OCI-M2 (cell line): ENCODE measurements around the gene FAF1.
"Not testable (repeated sequence)": the region's sequence is repeated elsewhere in the genome, so short reads cannot be mapped to it uniquely, and the experiment has no call there.

Source experiments
- DNase-seq: peaks from one replicate; lab custom pipeline; 2025; ENCODE audit not compliant: unreplicated experiment; lab: John Stamatoyannopoulos, UW

FAF1 gene

DNA sequence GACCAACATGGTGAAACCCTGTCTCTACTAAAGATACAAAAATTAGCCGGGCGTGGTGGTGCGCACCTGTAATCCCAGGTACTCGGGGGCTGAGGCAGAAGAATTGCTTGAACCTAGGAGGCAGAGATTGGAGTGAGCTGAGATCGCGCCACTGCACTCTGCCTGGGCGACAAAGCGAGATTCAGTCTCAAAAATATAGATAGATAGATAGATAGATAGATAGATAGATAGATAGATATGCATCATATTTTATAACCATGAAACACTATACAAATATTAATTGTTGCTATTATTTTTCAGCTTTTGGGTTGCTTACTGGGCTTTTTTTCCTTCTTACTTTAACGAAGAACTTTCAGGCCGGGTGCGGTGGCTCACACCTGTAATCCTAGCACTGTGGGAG, 4.8 kb upstream of the FAF1 start:
- DNase-seq: no peak

GRCh38 chr1:50959303-50959912, 659 bp downstream of the FAF1 start:
- DNase-seq: no peak

DNA sequence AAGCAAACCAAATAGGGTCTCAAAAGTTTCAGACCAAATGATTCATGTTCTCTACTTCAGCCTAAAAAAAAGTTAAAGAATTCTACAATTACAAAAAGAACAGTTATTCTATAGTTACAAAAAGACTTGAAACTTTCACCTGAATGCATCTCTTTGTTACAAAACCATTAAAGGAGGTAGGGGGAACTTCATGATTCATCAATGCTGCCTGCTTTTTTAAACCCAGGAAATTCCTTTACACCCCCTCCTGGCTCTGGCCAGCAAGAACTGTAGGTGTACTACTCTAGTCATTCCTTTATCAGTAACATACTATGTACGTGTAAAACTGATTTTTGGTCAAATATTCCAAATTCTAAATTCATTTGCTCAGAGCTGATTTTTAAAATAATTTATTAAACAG, 5.0 kb downstream of the FAF1 start:
- DNase-seq: no peak

- DNase-seq: not testable (repeated sequence)
Observed at GRCh38 chr1:50952566-50952965, 7.5 kb downstream of the FAF1 start.

DNA sequence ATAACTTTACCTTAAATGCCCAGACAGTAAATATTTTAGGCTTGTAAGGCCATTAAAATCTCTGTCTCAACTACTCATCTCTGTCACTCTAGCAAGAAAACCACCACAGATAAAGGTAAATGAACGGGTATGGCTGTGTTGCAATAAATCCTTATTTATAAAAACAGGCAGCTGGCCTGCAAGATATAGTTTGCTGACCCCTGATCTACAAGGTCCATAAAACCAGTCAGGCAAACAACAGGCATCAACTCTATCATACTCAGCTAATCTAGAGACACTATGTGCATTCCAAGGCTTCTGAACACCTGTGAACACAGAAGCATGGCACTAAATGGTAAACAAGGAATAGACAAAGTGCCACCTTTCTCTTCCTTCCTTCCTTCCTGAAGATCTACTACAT, 9.7 kb downstream of the FAF1 start:
- DNase-seq: no peak

DNA sequence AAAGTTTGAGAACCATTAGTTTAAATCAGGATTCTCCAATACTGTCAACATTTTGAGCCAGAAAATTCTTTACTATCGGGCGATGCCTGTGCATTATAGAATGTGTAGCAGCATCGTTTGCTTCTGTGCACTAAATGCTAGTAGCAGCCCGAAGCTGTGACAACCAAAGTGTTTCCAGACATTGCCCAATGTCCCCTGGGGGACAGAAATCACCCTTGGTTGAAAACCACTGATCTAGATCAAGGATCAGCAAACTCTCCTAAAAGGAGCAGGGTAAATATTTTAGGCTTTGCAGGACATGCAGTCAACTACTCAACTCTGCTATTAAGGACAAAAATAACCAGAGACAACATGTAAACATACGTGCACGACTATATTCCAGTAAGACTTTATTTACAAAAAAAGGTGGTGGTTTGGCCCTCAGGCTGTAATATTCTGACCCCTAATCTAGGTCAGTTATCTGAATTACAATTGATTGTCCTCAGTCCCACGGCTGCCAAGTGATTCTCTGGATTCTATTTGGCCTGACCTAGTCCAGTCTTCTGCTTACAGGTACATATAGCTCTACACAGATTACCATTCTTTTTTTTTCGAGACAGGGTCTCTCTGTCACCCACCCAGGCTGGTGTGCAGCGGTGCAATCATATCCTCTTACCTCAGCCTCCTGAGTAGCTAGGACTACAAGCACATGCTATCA, 10.6 kb downstream of the FAF1 start:
- DNase-seq: no peak

DNA sequence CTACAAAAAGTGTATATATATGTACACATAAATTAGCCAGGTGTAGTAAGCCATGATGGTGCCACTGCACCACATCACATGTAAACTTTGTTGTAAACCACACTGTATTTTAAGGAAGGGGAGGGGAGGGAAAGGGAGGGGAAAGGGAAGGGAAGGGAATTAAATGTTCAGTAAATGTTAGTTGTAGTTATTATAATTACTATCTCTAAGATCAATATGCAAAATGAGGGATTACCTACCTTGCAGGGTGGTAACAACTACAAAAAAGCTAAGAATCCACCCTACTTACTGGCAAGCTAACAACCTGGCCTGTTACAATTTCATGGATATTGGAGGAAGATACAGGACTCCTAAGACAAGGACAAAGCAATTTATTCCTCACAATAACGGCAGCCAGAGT, 17.7 kb downstream of the FAF1 start:
- no peak for DNase-seq

GRCh38 chr1:50940291-50940690, 19.8 kb downstream of the FAF1 start:
- no peak for DNase-seq

GRCh38 chr1:50936321-50936720, 23.7 kb downstream of the FAF1 start:
- DNase-seq: no peak

- DNase-seq: not testable (repeated sequence)
Observed at GRCh38 chr1:50935276-50935675, 24.8 kb downstream of the FAF1 start.

GRCh38 chr1:50934838-50935237, 25.2 kb downstream of the FAF1 start:
- no peak for DNase-seq

GRCh38 chr1:50933770-50934169, 26.3 kb downstream of the FAF1 start:
- DNase-seq: not testable (repeated sequence)

DNA sequence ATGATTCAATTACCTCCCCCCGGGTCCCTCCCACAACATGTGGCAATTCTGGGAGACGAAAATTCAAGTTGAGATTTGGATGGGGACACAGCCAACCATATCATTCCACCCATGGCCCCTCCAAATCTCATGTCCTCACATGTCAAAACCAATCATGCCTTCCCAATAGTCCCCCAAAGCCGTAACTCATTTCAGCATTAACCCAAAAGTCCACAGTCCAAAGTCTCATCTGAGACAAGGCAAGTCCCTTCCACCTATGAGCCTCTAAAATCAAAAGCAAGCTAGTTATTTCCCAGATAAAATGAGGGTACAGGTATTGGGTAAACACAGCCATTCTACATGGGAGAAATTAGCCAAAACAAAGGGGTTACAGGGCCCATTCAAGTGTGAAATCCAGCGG, 28.0 kb downstream of the FAF1 start:
- DNase-seq: not testable (repeated sequence)

DNA sequence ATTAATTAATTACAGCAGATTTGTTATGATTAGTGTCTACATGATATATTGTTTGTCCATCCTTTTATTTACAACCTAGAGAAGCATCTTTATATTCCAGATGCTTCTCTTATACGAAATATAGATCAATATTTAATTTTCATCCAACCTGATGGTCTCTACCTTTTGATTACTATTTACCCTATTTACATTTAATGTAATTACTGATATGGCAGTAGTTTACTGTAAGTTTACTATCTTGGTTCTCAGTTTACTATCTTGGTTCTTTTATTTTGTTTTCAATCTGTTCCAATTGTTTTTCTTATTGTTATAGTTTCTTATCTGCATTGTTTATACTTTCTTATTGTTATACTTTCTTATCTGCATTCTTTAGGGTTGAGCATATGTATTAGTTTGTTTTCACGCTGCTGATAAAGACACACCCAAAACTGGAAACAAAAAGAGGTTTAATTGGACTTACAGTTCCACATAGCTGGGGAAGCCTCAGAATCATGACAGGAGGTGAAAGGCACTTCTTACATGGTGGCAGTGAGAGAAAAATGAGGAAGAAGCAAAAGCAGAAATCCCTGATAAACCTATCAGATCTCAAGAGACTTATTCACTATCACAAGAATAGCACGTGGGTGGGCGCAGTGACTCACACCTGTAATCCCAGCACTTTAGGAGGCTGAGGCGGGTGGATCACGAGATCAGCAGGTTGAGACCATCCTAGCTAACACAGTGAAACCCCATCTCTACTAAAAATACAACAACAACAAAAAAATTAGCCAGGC, 28.9 kb downstream of the FAF1 start:
- DNase-seq: no peak

DNA sequence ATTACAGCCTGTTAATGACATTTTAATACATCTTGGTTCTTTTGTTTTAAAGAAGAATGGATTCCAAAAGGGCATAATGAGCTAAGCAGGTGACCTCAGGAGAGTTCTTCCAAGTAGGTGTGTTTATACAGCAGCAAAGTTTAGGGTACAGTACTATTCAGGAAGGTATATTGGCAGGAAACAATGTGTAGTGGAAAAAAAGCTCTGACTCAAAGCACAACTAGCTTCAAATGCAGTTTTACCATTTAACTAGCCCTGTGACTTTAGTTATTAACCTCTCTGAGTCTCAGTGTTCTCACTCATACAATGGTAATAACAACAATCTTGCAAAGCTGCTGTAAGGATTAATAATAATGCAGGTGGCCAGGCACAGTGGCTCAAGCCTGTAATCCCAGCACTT, 29.9 kb downstream of the FAF1 start:
- DNase-seq: no peak

DNA sequence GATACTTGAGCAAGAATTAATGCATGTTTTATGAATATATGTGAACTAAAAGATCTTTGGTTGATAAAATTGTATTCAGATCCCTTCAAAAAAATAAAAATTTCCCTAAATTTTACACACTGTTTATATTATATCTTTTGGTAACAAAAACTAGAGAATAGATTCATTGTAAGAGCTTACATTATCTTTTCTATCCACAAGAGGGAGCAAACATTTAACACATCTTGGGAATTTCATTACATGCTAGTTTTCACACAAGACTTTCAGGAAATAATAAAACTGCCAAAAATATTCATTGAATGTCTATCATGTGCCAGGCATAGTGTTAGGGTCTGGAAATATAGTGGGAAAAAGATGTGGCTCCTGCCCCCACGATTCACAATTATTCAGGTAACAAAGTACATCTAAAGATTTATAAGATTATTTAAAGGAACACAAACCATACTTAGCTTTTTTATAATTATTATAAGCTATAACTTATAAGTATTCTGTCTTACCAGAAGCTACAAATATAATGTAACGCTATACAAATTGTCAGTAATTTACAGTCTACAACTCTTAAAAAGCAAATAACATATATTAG, 30.6 kb downstream of the FAF1 start:
- DNase-seq: no peak

GRCh38 chr1:50923564-50923963, 36.5 kb downstream of the FAF1 start:
- no peak for DNase-seq

DNA sequence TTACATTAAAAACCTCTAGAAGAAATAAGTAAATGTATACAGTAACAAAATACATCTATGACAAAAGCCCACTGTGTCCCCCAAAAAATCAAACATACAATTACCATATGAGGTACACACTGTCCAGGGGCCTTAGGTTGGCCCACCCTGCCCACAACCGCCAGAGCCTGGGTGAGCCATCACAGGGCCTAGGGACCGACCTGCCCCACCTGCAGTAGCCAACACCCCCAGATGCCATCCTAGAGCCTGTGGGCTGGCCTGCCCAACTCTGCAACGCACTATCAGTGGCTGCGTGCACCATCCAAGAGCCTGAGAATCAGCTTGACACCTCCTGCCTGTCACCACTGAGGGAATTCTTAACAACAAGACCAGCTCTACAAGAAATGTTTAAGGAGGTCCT, 39.0 kb downstream of the FAF1 start:
- DNase-seq: no peak

DNA sequence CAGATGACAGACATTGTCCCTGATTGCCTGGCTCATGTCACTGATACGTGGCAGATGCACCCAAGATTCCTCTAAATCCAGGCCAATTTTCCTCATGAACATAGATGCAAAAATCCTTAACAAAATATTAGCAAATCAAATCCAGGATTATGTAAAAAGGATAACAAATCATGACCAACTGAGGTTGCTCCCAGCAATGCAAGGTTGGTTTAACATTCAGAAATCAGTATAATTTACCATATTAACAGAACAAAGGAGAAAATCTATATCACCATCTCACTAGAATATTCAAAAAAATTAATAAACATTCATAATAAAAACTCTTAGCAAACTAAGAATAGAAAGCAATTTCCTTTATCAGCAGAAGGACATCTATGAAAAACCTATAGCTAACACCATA, 39.7 kb downstream of the FAF1 start:
- DNase-seq: no peak

- no peak for DNase-seq
Observed at GRCh38 chr1:50917138-50918137, 42.6 kb downstream of the FAF1 start.

DNA sequence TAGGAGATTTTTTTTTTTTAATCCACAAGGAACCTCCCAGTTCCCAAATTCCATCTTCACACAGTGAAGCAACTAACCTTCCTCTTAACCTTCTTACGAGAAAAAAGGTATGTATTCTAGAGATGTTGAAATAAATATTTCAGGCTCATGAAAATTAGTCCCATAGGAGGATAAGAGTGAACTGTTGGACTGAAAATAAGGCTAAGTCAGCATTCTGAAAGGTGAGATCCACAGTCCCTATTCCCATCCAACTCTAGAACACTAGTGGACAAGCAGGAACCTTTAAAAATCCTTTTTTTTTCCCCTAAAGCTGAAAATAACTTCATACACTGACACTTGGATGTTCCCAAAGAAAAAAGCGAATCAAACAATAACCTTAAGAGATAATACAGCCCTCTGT, 44.4 kb downstream of the FAF1 start:
- no peak for DNase-seq
